ENCODE results near the gene TBKBP1. TPM values are rescaled to one million over a fixed set of nuclear protein-coding genes. Genes with fewer than 3 reads are reported as not detected.

The TBKBP1 gene
- total and polyA plus RNA-seq, 2 donors (not counting 3 experiments of a cell fraction or from before 2014, with no cell fraction given) = 7.0 to 11.7 TPM

DNA sequence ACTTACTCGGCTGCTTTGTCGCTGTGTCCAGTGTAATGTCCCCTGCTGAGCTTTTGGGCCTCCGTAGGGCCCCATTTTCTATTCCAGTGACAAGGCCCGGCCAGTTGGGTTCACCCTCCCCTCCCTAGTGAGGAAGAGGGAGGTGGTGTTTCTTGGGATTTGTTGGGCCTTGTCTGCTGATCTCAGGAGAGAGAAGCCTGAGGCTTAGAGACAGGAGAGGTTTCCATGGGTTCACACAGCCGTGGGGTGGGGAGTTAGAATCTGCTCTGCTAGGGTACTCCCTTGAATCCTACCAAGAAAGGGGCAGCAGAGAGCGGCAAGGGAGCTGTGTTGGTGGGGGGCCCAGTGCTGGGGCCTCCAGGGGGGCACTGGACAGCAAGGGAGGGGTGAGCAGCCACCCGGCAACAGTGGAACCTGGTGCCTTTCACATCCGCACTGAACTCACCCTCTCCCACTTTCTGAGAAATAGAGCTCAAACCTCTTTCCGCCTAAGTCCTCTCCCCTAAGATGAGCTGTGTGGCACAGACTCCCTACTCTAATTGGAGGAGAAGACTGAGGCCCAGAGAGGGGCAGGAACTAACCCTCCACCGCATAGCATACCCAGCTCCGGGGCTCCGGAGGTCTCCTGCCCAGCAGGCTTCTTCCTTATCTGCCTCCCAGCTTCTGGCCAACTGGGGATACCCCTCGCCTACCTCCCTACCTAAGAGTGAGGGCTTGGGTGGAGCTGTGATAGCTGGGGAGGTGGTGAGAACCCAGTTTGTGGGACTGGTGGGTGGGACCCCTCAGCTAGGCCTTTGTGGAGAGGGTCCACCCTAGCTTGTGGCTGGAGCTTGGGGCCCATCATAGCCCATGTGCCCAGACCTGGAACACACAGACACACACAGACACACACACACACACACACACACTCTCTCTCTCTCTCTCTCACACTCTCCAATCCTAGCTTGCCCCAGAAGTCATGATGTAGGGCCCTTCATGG, 6.8 kb downstream of the TBKBP1 start:
- BruUV-seq (replicated peaks) = no TSS peak
- Histone ChIP-seq H3K27me3 (ENCODE audit: control insufficient read depth in 2 of 2, insufficient read depth in 2 of 2, low read length in 2 of 2) (no peaks in the 10 kb centered on the region), H3K9me3 (replicated peaks; ENCODE audit: control insufficient read depth, insufficient read depth, low read length) (no peaks in the 10 kb centered on the region), H3K9ac (replicated peaks; ENCODE audit: extremely low read depth, insufficient read depth, low read length) (no peak overlapping the region), H3K79me2 (ENCODE audit: control insufficient read depth, insufficient read depth, low read length) (no peaks in the 10 kb centered on the region), H2AFZ (ENCODE audit: low read depth, low read length) (no peak overlapping the region), H3K36me3 (ENCODE audit: control insufficient read depth in 2 of 2, extremely low read depth in 1 of 2, insufficient read depth in 2 of 2, low read length in 2 of 2) (peaks cover 0 to 24% of the 10 kb centered on the region in 2 experiments), H4K20me1 (replicated peaks; ENCODE audit: control insufficient read depth, extremely low read depth, insufficient read depth, low read length) (no peaks in the 10 kb centered on the region), H3K4me3 (replicated peaks in 1 of 3; ENCODE audit: insufficient read depth in 1 of 3, low read depth in 1 of 3, low read length in 3 of 3) (no peak overlapping the region), H3K9me1 (replicated peaks; ENCODE audit: control insufficient read depth, extremely low read depth, insufficient read depth, low read length) (no peaks in the 10 kb centered on the region), H3K27ac (ENCODE audit: insufficient read depth, low read depth, low read length) (no peak overlapping the region), H3K4me1 (ENCODE audit: control insufficient read depth, extremely low read depth, insufficient read depth, low read length) (peaks cover 5% of the 10 kb centered on the region), H3K4me2 (ENCODE audit: insufficient read depth, low read length) (no peak overlapping the region)
- DNase-seq (ENCODE audit: low read depth, low spot score) (no peak), FAIRE-seq (no peak)
- intact Hi-C loops (cut with micrococcal nuclease) = no loop called here
- POLR2A ChIA-PET = no interaction called here
- no peak for TF ChIP-seq POLR2A (IDR thresholded peaks at IDR 0.05; ENCODE audit: low read depth, low read length)
- no peak for TF ChIP-seq EZH2 (IDR thresholded peaks at IDR 0.05; ENCODE audit: borderline replicate concordance, low read depth, low read length, severe bottlenecking)
- TF ChIP-seq, protein P1, sequence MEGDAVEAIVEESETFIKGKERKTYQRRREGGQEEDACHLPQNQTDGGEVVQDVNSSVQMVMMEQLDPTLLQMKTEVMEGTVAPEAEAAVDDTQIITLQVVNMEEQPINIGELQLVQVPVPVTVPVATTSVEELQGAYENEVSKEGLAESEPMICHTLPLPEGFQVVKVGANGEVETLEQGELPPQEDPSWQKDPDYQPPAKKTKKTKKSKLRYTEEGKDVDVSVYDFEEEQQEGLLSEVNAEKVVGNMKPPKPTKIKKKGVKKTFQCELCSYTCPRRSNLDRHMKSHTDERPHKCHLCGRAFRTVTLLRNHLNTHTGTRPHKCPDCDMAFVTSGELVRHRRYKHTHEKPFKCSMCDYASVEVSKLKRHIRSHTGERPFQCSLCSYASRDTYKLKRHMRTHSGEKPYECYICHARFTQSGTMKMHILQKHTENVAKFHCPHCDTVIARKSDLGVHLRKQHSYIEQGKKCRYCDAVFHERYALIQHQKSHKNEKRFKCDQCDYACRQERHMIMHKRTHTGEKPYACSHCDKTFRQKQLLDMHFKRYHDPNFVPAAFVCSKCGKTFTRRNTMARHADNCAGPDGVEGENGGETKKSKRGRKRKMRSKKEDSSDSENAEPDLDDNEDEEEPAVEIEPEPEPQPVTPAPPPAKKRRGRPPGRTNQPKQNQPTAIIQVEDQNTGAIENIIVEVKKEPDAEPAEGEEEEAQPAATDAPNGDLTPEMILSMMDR (IDR thresholded peaks at IDR 0.05; ENCODE audit: extremely low read depth in 1 of 2, insufficient read depth in 1 of 2, low read depth in 1 of 2, low read length in 2 of 2) = no peak
- no peak for TF ChIP-seq MAX (IDR thresholded peaks at IDR 0.05; ENCODE audit: insufficient read depth, insufficient read length)
- no peak for TF ChIP-seq POLR2AphosphoS5 (IDR thresholded peaks at IDR 0.05; ENCODE audit: insufficient read depth, low read depth, low read length)
- no peak for TF ChIP-seq GATA2 (IDR thresholded peaks at IDR 0.05; ENCODE audit: insufficient read depth, insufficient read length, low read depth, low read length)
- TF ChIP-seq JUN (IDR thresholded peaks at IDR 0.05; ENCODE audit: borderline replicate concordance, insufficient read depth, insufficient read length, low read depth) = no peak
- no peak for TF ChIP-seq MYC (IDR thresholded peaks at IDR 0.05; ENCODE audit: low read depth, low read length)
- no peak for TF ChIP-seq FOS (IDR thresholded peaks at IDR 0.05; ENCODE audit: borderline replicate concordance, insufficient read depth, low read length)
- dilution Hi-C loops (cut with MboI; ENCODE audit: extremely low pct_ligation_motif_present, low sequenced_read_pairs) = no loop called here
- CTCF ChIA-PET = interaction anchor here (1.9 kb wide), 1 partner anchor 17 kb away, joined by 5 read pairs; no protein-coding TSS in a partner anchor
